SK-N-SH (cell line): ENCODE results near the gene PTTG1IP. TPM values are rescaled to one million over a fixed set of nuclear protein-coding genes. Genes with fewer than 3 reads are reported as not detected.

Source experiments
- CTCF ChIA-PET: fragments of 300-600, 350-600 bp; formaldehyde crosslinking; extraction: SDS; loops from one replicate; lab custom pipeline; 2021; lab: Yijun Ruan, JAX
- POLR2A ChIA-PET: fragments of 350-600 bp; sonication (Branson Sonifier 250); formaldehyde crosslinking; extraction: SDS; loops from one replicate; lab custom pipeline; 2020; ENCODE audit warnings: antibody characterized with exemption, inconsistent platforms; lab: Yijun Ruan, JAX
- DNase-seq: peaks from one replicate; pipeline ENCODE4 v3.0.0; 2012
- H2AFZ ChIP-seq: fragments of 200-600 bp; sonication (generic); 2 replicates; pipeline ENCODE4 v1.8.1; 2016; ENCODE audit warnings: antibody characterized with exemption, mild to moderate bottlenecking, low read depth
- H3F3A ChIP-seq: fragments of 200-600 bp; sonication (generic); replicated peaks from 2 replicates; pipeline ENCODE3; 2016; ENCODE audit warnings: antibody characterized with exemption, mild to moderate bottlenecking; ENCODE audit not compliant: insufficient read depth
- H3K27ac ChIP-seq, 2 experiments: fragments of 200-500 bp in 1 of 2; fragments of 200-600 bp in 1 of 2; sonication (Bioruptor generic) in 1 of 2; sonication (generic), shearing (Covaris generic) in 1 of 2; 2 replicates each; pipeline versions ENCODE4 v1.5.1 to v1.6.1; 2014 to 2016; ENCODE audit warnings: low read depth in 2 of 2, inconsistent platforms in 1 of 2, low read length in 1 of 2, mild to moderate bottlenecking in 1 of 2, mixed read lengths in 1 of 2
- H3K27me3 ChIP-seq: fragments of 200-600 bp; sonication (generic), shearing (Covaris generic); 2 replicates; pipeline ENCODE4 v1.6.1; 2016; ENCODE audit warnings: mixed run types; ENCODE audit not compliant: insufficient read depth
- H3K36me3 ChIP-seq, 2 experiments: fragments of 200-500 bp in 1 of 2; fragments of 200-600 bp in 1 of 2; sonication (Bioruptor generic) in 1 of 2; sonication (generic) in 1 of 2; replicated peaks in 1 of 2; 2 replicates each; pipeline versions ENCODE3 to v1.5.1; 2014 to 2016; ENCODE audit warnings: low read length in 1 of 2, mild to moderate bottlenecking in 1 of 2; ENCODE audit not compliant: insufficient read depth in 2 of 2, control insufficient read depth in 1 of 2
- H3K4me1 ChIP-seq, 2 experiments: fragments of 200-500 bp in 1 of 2; fragments of 200-600 bp in 1 of 2; sonication (Bioruptor generic) in 1 of 2; sonication (generic), shearing (Covaris generic) in 1 of 2; 2 replicates each; pipeline versions ENCODE4 v1.5.1 to v1.6.1; 2014 to 2016; ENCODE audit warnings: low read depth in 1 of 2, low read length in 1 of 2, mixed run types in 1 of 2; ENCODE audit not compliant: insufficient read depth in 2 of 2, control insufficient read depth in 1 of 2
- H3K4me2 ChIP-seq: fragments of 200-600 bp; sonication (generic), shearing (Covaris generic); 2 replicates; pipeline ENCODE4 v1.6.1; 2017; ENCODE audit warnings: mixed run types
- H3K4me3 ChIP-seq, 2 experiments: fragments of 200-500 bp in 1 of 2; fragments of 200-600 bp in 1 of 2; sonication (Bioruptor generic) in 1 of 2; sonication (generic), shearing (Covaris generic) in 1 of 2; 2 replicates each; pipeline versions ENCODE4 v1.5.1 to v1.8.1; 2014 to 2016; ENCODE audit warnings: low read depth in 2 of 2, inconsistent platforms in 1 of 2, low read length in 1 of 2, mild to moderate bottlenecking in 1 of 2, mixed read lengths in 1 of 2, moderate library complexity in 1 of 2
- H3K79me2 ChIP-seq: fragments of 200-600 bp; sonication (generic); 2 replicates; pipeline ENCODE4 v1.8.1; 2017; ENCODE audit warnings: mild to moderate bottlenecking; ENCODE audit not compliant: insufficient read depth
- H3K9ac ChIP-seq: fragments of 200-600 bp; sonication (generic); 2 replicates; pipeline ENCODE4 v1.6.1; 2017; ENCODE audit warnings: mixed run types
- H3K9me2 ChIP-seq: fragments of 200-600 bp; sonication (generic); 2 replicates; pipeline ENCODE4 v1.6.1; 2017; ENCODE audit warnings: mixed run types
- H3K9me3 ChIP-seq: fragments of 200-600 bp; sonication (generic); 2 replicates; pipeline ENCODE4 v1.6.1; 2017; ENCODE audit warnings: mixed run types, mild to moderate bottlenecking, moderate library complexity
- H4K20me1 ChIP-seq: fragments of 200-600 bp; sonication (generic); 2 replicates; pipeline ENCODE4 v1.6.1; 2017; ENCODE audit warnings: mild to moderate bottlenecking, mixed run types; ENCODE audit not compliant: insufficient read depth
- CTCF ChIP-seq: fragments of 200-600 bp; sonication (generic); IDR thresholded peaks from 2 replicates; pipeline ENCODE4 v1.6.1; 2017; ENCODE audit warnings: antibody characterized with exemption, mild to moderate bottlenecking, moderate library complexity
- FOXJ3 ChIP-seq: sonication (generic); formaldehyde crosslinking; IDR thresholded peaks from 2 replicates; pipeline ENCODE4 v1.5.1; 2020; ENCODE audit warnings: mild to moderate bottlenecking, missing genetic modification reagents
- FOXM1 ChIP-seq: IDR thresholded peaks from 2 replicates; pipeline ENCODE4 v1.4.0; 2012; ENCODE audit warnings: low read depth, mild to moderate bottlenecking
- GATA2 ChIP-seq: sonication (generic); formaldehyde crosslinking; IDR thresholded peaks from 2 replicates; pipeline ENCODE4 v1.5.0; 2020; ENCODE audit warnings: mild to moderate bottlenecking, missing genetic modification reagents
- JUND ChIP-seq: IDR thresholded peaks from 2 replicates; pipeline ENCODE4 v1.4.0; 2012
- NFIC ChIP-seq: IDR thresholded peaks from 2 replicates; pipeline ENCODE4 v1.4.0; 2012; ENCODE audit warnings: borderline replicate concordance
- REST ChIP-seq: IDR thresholded peaks from 2 replicates; pipeline ENCODE4 v1.6.1; 2012; ENCODE audit warnings: mild to moderate bottlenecking, low read depth, low read length, moderate library complexity
- SMC3 ChIP-seq: IDR thresholded peaks from 2 replicates; pipeline ENCODE4 v1.6.1; 2012; ENCODE audit warnings: low read depth, low read length, improper control_type of control experiment
- USF1 ChIP-seq: IDR thresholded peaks from 2 replicates; pipeline ENCODE4 v1.4.0; 2012; ENCODE audit warnings: low read depth, borderline replicate concordance
- WGBS: methylation state at CpG from one replicate; pipeline ENCODE4 v1.1.6; 2017; ENCODE audit warnings: low lambda C conversion rate; 5-methylcytosine and 5-hydroxymethylcytosine counted together
- polyA plus RNA-seq, 3 experiments: library from polyadenylated mRNA; depleted of rRNA; stranded (reverse); fragments of >200 nt; gene quantifications; 2 replicates each; pipeline ENCODE4 v1.2.3, GENCODE V29; 2012

PTTG1IP gene
- polyA plus RNA-seq, 1 of the 3 experiments (the other 2 are of a cell fraction): 171 TPM

- no peak for DNase-seq
- H3K9me2 ChIP-seq: no peaks in the 10 kb centered on the region
- CTCF ChIA-PET: interaction anchor here (1.2 kb wide), 1 partner anchor 9 kb away, joined by 4 read pairs; no protein-coding TSS in a partner anchor
Observed at GRCh38 chr21:44900559-44901251, 27.2 kb upstream of the PTTG1IP start.

DNA sequence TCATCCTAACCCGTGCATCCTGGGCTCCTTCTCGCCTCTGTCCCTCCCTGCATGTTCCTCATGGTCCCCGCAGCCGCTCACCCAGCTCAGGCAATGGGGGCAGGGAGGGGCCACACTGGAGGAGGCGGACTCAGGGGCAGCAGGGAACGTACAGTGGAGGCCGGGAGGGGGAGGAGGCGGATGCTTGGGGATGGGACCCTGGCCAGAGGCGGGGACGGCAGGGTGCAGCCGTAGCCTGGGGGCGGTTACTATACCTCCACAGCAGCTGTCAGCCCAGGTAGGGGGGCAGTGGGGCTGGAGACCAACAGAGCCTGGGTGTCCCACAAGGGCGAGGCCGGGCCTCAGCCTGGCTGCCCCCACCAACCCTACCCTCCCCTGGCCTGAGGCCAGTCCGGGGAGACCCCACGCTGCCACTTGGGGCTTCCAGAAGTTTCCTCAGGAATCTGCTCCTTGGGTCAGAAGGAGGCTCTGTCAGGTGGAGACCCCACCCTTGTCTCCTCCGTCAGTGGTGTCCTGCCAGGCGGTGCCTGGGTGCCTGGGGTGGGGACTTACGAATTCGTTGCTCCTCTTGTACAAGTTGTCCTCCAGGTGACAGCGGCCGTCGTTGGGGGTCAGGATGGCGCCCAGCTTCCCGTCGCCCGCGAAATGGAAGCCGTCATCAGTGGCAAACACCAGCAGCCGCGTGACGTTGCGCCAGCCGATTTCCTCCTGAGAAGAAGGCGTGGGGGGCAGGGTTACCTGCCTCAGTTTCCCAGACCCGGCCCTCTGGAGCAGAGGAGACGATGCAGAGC lies 26.5 kb upstream of the PTTG1IP start:
- peaks cover 7% of the 10 kb centered on the region for H3F3A ChIP-seq
- no peak overlapping the region for H3K4me3 ChIP-seq
- no peaks in the 10 kb centered on the region for H3K9me2 ChIP-seq
- H3K9me3 ChIP-seq: no peaks in the 10 kb centered on the region
- no peak overlapping the region for H3K4me2 ChIP-seq
- H3K9ac ChIP-seq: no peak overlapping the region
- H4K20me1 ChIP-seq: no peaks in the 10 kb centered on the region
- CTCF ChIA-PET: no interaction called here
- H3K4me1 ChIP-seq: no peaks in the 10 kb centered on the region
- no peak for DNase-seq
- H3K79me2 ChIP-seq: no peaks in the 10 kb centered on the region
- H3K27ac ChIP-seq: no peak overlapping the region
- 79% methylated on average over 25 of the region's 37 CpGs for WGBS
- TF ChIP-seq FOXJ3 (CRISPR knock-in tag): no peak
- no peak for TF ChIP-seq JUND
- no peak for TF ChIP-seq NFIC
- TF ChIP-seq FOXM1: no peak
- POLR2A ChIA-PET: no interaction called here
- no peak overlapping the region for H2AFZ ChIP-seq
- peaks cover 8% of the 10 kb centered on the region; the same call in 1 of the 2 replicates for H3K27me3 ChIP-seq
- no peaks in the 10 kb centered on the region for H3K36me3 ChIP-seq

More at GRCh38 chr21:44900559-44901251, 27.2 kb upstream of the PTTG1IP start:
- H3K9ac ChIP-seq: no peak overlapping the region
- no peak overlapping the region for H3K4me3 ChIP-seq
- H3K27ac ChIP-seq: no peak overlapping the region
- peaks cover 7% of the 10 kb centered on the region for H3F3A ChIP-seq
- H3K36me3 ChIP-seq: no peaks in the 10 kb centered on the region
- no peak for TF ChIP-seq FOXJ3 (CRISPR knock-in tag)
- H3K27me3 ChIP-seq: peaks cover 8% of the 10 kb centered on the region; the same call in 1 of the 2 replicates
- no peaks in the 10 kb centered on the region for H3K4me1 ChIP-seq
- H3K79me2 ChIP-seq: no peaks in the 10 kb centered on the region
- POLR2A ChIA-PET: no interaction called here
- H3K4me2 ChIP-seq: no peak overlapping the region
- H3K9me3 ChIP-seq: no peaks in the 10 kb centered on the region
- 74% methylated on average over 19 of the region's 28 CpGs for WGBS
- no peak overlapping the region for H2AFZ ChIP-seq
- H4K20me1 ChIP-seq: no peaks in the 10 kb centered on the region

- H3K4me3 ChIP-seq: no peak overlapping the region
- no peaks in the 10 kb centered on the region for H3K36me3 ChIP-seq
- H3K4me2 ChIP-seq: no peak overlapping the region
- H3K27ac ChIP-seq: no peak overlapping the region
- no peak overlapping the region for H3K9ac ChIP-seq
- H3K9me2 ChIP-seq: no peaks in the 10 kb centered on the region
- no peaks in the 10 kb centered on the region for H3K4me1 ChIP-seq
- no peaks in the 10 kb centered on the region for H3K79me2 ChIP-seq
- DNase-seq: no peak
- no peak overlapping the region for H2AFZ ChIP-seq
- H3F3A ChIP-seq: peaks cover 7% of the 10 kb centered on the region
- WGBS: 77% methylated on average over 31 of the region's 49 CpGs
- ChIA-PET CTCF (interaction anchor here (0.7 kb wide), 1 partner anchor 40 kb away, joined by 3 read pairs; no protein-coding TSS in a partner anchor), POLR2A (no interaction called here)
- H3K27me3 ChIP-seq: peaks cover 13% of the 10 kb centered on the region; the same call in 1 of the 2 replicates
- H4K20me1 ChIP-seq: no peaks in the 10 kb centered on the region
- no peaks in the 10 kb centered on the region for H3K9me3 ChIP-seq
- TF ChIP-seq FOXM1 (no peak), GATA2 (CRISPR knock-in tag) (no peak), USF1 (no peak), SMC3 (no peak), REST (no peak), CTCF (no peak), NFIC (no peak)
Observed at GRCh38 chr21:44898851-44899767, 25.6 kb upstream of the PTTG1IP start.
